GM12891 (cell line): Measurements from ENCODE around the gene GAL3ST1.
"Not testable (repeated sequence)": the region's sequence is repeated elsewhere in the genome, so short reads cannot be mapped to it uniquely, and the experiment has no call there.

Experiments
- PAX5 ChIP-seq: IDR thresholded peaks from 2 replicates; pipeline ENCODE4 v1.6.1; 2011; ENCODE audit warnings: low read length, moderate library complexity, mild to moderate bottlenecking; ENCODE audit not compliant: insufficient read depth, severe bottlenecking
- POLR2A ChIP-seq: IDR thresholded peaks from 2 replicates; pipeline ENCODE4 v1.6.1; 2011; ENCODE audit warnings: low read depth, low read length, control low read depth
- POLR2AphosphoS5 ChIP-seq: IDR thresholded peaks from 2 replicates; pipeline ENCODE4 v1.6.1; 2011; ENCODE audit warnings: low read depth, low read length, control low read depth
- POU2F2 ChIP-seq: IDR thresholded peaks from 2 replicates; pipeline ENCODE4 v1.6.1; 2011; ENCODE audit warnings: low read depth, mild to moderate bottlenecking, control low read depth, low read length, moderate library complexity
- SPI1 ChIP-seq: IDR thresholded peaks from 2 replicates; pipeline ENCODE4 v1.6.1; 2011; ENCODE audit warnings: low read depth, low read length, control low read depth
- TAF1 ChIP-seq: IDR thresholded peaks from 2 replicates; pipeline ENCODE4 v1.6.1; 2011; ENCODE audit warnings: low read depth, low read length, control low read depth

- TF ChIP-seq POLR2AphosphoS5, POLR2A, TAF1, PAX5, SPI1, POU2F2: not testable (repeated sequence)
These were observed 13.7 kb downstream of the GAL3ST1 start for GRCh38 chr22:30560643-30561202.
